Osteocyte (in vitro differentiated cells): ENCODE measurements around the gene KCNC4. TPM values are rescaled to one million over a fixed set of nuclear protein-coding genes. Genes with fewer than 3 reads are reported as not detected.

ENCODE experiments used
- DNase-seq: peaks from one replicate; pipeline ENCODE4 v3.0.0; 2021; ENCODE audit warnings: mixed read lengths; ENCODE audit not compliant: unreplicated experiment; ENCODE audit errors: extremely low spot score
- H3K27ac Mint-ChIP-seq: one replicate; pipeline ENCODE4 v1.8.0; 2021; ENCODE audit warnings: mild to moderate bottlenecking, mixed read lengths; ENCODE audit not compliant: unreplicated experiment
- H3K27me3 Mint-ChIP-seq: one replicate; pipeline ENCODE4 v1.8.0; 2021; ENCODE audit warnings: mixed read lengths; ENCODE audit not compliant: unreplicated experiment
- H3K36me3 Mint-ChIP-seq: one replicate; pipeline ENCODE4 v1.8.0; 2021; ENCODE audit warnings: mixed read lengths; ENCODE audit not compliant: unreplicated experiment
- H3K4me1 Mint-ChIP-seq: one replicate; pipeline ENCODE4 v1.8.0; 2021; ENCODE audit warnings: mixed read lengths; ENCODE audit not compliant: unreplicated experiment
- H3K4me3 Mint-ChIP-seq: one replicate; pipeline ENCODE4 v1.8.0; 2021; ENCODE audit warnings: mild to moderate bottlenecking, moderate library complexity, mixed read lengths; ENCODE audit not compliant: unreplicated experiment
- H3K9me3 Mint-ChIP-seq: one replicate; pipeline ENCODE4 v1.8.0; 2021; ENCODE audit warnings: mixed read lengths; ENCODE audit not compliant: unreplicated experiment
- total RNA-seq: library from RNA; stranded (reverse); gene quantifications from 2 replicates; pipeline ENCODE4 v1.2.1, GENCODE V29; 2021
- TF ChIP-seq, protein P1 (sequence below): fragments of 200-600 bp; sonication (generic); IDR thresholded peaks from 2 replicates; pipeline ENCODE4 v1.5.0; 2021; ENCODE audit warnings: antibody characterized with exemption, mild to moderate bottlenecking, moderate library complexity

Gene KCNC4
- total RNA-seq, 1 donor from 2014 or later: 2.0 TPM

DNA sequence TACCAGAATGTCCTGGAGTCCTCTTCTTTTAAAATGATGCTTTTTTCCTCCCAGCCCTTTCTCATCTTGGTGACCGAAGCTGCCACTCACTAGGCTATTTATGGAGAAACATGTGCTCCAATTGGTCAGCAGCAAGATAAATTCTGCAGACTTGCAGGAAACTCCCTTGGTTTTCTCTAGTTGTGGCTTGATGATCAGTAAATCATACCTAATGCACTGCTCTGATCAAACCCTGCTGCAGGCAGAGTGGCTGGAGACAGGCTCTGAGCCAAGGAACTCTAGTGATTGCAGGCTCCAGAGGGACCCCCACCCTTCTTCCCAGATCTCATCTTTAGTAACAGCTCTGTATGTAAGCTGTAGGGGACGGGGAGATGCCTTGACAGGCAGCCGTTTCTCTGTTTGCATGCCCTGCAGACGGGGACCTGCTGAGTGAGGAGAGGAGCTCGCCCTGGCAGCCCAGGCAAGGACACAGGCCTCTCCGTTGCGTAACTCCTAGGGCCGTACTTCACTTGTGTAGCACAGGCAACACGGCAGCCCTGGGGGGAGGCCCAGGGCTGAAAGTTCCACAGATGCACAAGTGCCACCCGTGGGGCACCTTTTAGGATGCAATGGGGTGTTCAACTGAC lies 45.3 kb upstream of the KCNC4 start:
- peaks cover 5% of the 10 kb centered on the region for H3K27me3 Mint-ChIP-seq

DNA sequence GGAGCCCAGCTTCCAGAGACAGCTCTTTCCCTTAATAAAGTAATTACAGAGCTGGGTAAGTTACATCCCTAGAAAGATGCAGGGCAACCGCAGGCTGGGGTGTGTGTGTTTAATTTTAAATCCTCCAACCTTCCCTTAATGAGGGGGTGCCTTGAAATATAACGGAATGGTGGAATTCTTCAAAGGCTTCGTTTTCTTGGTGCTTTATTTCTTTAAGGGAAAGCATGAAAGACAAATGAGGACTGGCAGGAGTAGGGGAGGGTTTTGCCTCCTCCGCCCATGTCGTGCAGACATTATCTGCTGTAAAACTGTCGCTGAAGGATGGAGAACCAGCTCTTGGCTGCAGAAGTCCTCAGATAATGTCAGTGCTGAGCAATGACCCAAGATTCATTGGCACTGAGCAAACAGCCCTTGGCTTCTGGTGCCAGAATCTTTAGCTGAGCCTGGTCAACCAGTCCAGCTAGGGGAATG lies 44.3 kb upstream of the KCNC4 start:
- Mint-ChIP-seq H3K36me3 (no peaks in the 10 kb centered on the region), H3K27ac (no peak overlapping the region), H3K9me3 (no peaks in the 10 kb centered on the region), H3K27me3 (no peaks in the 10 kb centered on the region), H3K4me1 (peaks cover 2% of the 10 kb centered on the region), H3K4me3 (no peak overlapping the region)
- TF ChIP-seq, protein P1, sequence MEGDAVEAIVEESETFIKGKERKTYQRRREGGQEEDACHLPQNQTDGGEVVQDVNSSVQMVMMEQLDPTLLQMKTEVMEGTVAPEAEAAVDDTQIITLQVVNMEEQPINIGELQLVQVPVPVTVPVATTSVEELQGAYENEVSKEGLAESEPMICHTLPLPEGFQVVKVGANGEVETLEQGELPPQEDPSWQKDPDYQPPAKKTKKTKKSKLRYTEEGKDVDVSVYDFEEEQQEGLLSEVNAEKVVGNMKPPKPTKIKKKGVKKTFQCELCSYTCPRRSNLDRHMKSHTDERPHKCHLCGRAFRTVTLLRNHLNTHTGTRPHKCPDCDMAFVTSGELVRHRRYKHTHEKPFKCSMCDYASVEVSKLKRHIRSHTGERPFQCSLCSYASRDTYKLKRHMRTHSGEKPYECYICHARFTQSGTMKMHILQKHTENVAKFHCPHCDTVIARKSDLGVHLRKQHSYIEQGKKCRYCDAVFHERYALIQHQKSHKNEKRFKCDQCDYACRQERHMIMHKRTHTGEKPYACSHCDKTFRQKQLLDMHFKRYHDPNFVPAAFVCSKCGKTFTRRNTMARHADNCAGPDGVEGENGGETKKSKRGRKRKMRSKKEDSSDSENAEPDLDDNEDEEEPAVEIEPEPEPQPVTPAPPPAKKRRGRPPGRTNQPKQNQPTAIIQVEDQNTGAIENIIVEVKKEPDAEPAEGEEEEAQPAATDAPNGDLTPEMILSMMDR: no peak
- no peak for DNase-seq

More for the DNA sequence above, 45.3 kb upstream of the KCNC4 start:
- Mint-ChIP-seq H3K4me1 (no peaks in the 10 kb centered on the region), H3K36me3 (no peaks in the 10 kb centered on the region), H3K9me3 (no peaks in the 10 kb centered on the region), H3K27ac (no peak overlapping the region), H3K4me3 (no peak overlapping the region)
- no peak for DNase-seq
- TF ChIP-seq, protein P1: no peak

GRCh38 chr1:110166861-110167260 lies 43.3 kb upstream of the KCNC4 start:
- no peaks in the 10 kb centered on the region for H3K9me3 Mint-ChIP-seq
- no peaks in the 10 kb centered on the region for H3K27me3 Mint-ChIP-seq
- no peak overlapping the region for H3K27ac Mint-ChIP-seq
- peaks cover 12% of the 10 kb centered on the region for H3K4me1 Mint-ChIP-seq
- no peaks in the 10 kb centered on the region for H3K36me3 Mint-ChIP-seq
- TF ChIP-seq, protein P1: no peak
- no peak for DNase-seq
- H3K4me3 Mint-ChIP-seq: no peak overlapping the region

DNA sequence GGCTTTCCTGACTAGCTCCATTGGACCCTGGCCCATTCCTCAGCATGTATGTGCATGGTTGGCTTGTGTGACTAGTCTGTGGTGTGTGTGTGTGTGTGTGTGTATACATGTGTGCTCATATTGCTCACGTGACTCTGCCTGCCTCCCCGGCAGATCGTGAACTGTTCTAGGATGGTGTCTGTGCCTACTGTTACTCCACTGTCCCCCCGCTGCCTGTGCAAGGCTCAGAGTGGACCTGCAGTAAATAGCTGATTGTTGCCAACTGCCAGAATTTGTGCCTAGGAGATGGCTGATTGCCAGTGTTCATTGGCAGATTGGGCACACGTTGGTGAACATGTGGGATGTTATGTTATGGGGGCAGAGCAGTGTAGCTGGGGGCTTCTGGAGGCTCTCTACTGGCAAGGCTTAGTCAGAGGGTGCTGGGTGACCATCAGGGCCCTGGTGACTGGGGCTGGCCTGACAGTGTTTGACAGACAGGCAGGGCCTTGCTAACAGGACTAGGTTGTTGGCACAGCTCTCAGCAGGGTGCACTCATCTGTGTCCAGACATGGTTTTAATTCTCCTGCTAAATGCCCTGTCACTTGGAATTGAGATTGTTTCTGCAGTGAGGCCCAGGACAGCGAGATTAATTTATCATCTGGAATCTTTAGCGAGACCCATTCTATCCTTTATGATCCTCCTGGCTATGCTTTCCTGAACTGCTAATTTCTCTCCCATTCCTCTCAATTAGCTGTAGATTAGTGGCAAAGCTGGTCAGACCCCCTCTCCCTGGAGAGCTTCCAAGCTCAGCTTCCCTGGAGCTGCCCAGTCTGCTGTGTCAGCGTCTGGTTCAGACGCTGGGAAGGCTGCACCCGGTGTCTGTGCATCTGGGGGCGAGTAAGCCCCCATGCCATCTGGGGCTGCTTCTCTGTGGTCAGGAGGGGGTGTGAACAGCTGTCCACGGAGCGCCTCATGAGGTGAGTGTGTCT lies 39.1 kb upstream of the KCNC4 start:
- no peak for DNase-seq
- H3K36me3 Mint-ChIP-seq: no peaks in the 10 kb centered on the region
- no peaks in the 10 kb centered on the region for H3K27me3 Mint-ChIP-seq
- H3K27ac Mint-ChIP-seq: peak overlapping the region; percentile 90
- H3K4me1 Mint-ChIP-seq: peaks cover 54% of the 10 kb centered on the region
- no peak overlapping the region for H3K4me3 Mint-ChIP-seq
- TF ChIP-seq, protein P1: no peak
- H3K9me3 Mint-ChIP-seq: no peaks in the 10 kb centered on the region

- Mint-ChIP-seq H3K4me1 (peaks cover 63% of the 10 kb centered on the region), H3K4me3 (no peak overlapping the region), H3K36me3 (no peaks in the 10 kb centered on the region), H3K27ac (peak overlapping the region; percentile 41), H3K27me3 (no peaks in the 10 kb centered on the region), H3K9me3 (no peaks in the 10 kb centered on the region)
- DNase-seq: no peak
- TF ChIP-seq, protein P1: no peak
Observed at GRCh38 chr1:110172001-110172400, 38.1 kb upstream of the KCNC4 start.
